SK-N-SH (cell line): ENCODE measurements around the gene FAM219A.

Experiments
- NFIC ChIP-seq: IDR thresholded peaks from 2 replicates; pipeline ENCODE4 v1.4.0; 2012; ENCODE audit warnings: borderline replicate concordance
- POLR2AphosphoS5 ChIP-seq: IDR thresholded peaks from 2 replicates; pipeline ENCODE4 v1.6.1; 2012; ENCODE audit warnings: low read depth, low read length
- TF ChIP-seq, protein P1 (sequence below): fragments of 200-600 bp; sonication (generic); IDR thresholded peaks from 2 replicates; pipeline ENCODE4 v1.6.1; 2017; ENCODE audit warnings: antibody characterized with exemption, mild to moderate bottlenecking, moderate library complexity
- TF ChIP-seq, protein P2 (sequence below): IDR thresholded peaks from 2 replicates; pipeline ENCODE4 v1.6.1; 2012; ENCODE audit warnings: mild to moderate bottlenecking, low read depth, low read length, moderate library complexity
- TF ChIP-seq, protein P3 (sequence below): IDR thresholded peaks from 2 replicates; pipeline ENCODE4; 2012
- TF ChIP-seq, protein P4 (sequence below): fragments of 150-350 bp; IDR thresholded peaks from 2 replicates; pipeline ENCODE4 v1.6.1; 2017; ENCODE audit warnings: antibody characterized with exemption, low read length, low read depth, borderline replicate concordance
- TF ChIP-seq, protein P5 (sequence below): IDR thresholded peaks from 2 replicates; pipeline ENCODE4 v1.4.0; 2012; ENCODE audit warnings: low read depth

DNA sequence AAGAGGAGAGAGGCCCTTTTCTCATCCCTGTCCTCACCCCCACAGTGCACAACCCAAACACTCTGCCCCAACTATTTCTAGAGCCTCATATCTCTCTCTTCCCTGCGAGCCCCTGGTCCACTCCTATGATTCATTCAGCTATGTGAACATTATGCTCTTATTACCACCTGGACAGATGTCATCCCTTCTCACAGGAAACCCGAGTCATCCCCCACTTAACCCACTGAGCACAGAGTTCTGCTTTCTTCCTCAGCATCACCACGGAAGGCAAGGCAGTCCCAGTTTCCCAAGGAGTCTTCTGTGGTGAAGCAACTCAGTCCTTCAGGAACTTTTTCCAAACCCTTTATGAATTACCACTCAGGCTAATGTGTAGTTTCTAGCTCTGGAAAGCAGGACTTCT, 1.6 kb upstream of the FAM219A start:
- TF ChIP-seq, protein P1, sequence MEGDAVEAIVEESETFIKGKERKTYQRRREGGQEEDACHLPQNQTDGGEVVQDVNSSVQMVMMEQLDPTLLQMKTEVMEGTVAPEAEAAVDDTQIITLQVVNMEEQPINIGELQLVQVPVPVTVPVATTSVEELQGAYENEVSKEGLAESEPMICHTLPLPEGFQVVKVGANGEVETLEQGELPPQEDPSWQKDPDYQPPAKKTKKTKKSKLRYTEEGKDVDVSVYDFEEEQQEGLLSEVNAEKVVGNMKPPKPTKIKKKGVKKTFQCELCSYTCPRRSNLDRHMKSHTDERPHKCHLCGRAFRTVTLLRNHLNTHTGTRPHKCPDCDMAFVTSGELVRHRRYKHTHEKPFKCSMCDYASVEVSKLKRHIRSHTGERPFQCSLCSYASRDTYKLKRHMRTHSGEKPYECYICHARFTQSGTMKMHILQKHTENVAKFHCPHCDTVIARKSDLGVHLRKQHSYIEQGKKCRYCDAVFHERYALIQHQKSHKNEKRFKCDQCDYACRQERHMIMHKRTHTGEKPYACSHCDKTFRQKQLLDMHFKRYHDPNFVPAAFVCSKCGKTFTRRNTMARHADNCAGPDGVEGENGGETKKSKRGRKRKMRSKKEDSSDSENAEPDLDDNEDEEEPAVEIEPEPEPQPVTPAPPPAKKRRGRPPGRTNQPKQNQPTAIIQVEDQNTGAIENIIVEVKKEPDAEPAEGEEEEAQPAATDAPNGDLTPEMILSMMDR = no peak
- TF ChIP-seq, protein P2, sequence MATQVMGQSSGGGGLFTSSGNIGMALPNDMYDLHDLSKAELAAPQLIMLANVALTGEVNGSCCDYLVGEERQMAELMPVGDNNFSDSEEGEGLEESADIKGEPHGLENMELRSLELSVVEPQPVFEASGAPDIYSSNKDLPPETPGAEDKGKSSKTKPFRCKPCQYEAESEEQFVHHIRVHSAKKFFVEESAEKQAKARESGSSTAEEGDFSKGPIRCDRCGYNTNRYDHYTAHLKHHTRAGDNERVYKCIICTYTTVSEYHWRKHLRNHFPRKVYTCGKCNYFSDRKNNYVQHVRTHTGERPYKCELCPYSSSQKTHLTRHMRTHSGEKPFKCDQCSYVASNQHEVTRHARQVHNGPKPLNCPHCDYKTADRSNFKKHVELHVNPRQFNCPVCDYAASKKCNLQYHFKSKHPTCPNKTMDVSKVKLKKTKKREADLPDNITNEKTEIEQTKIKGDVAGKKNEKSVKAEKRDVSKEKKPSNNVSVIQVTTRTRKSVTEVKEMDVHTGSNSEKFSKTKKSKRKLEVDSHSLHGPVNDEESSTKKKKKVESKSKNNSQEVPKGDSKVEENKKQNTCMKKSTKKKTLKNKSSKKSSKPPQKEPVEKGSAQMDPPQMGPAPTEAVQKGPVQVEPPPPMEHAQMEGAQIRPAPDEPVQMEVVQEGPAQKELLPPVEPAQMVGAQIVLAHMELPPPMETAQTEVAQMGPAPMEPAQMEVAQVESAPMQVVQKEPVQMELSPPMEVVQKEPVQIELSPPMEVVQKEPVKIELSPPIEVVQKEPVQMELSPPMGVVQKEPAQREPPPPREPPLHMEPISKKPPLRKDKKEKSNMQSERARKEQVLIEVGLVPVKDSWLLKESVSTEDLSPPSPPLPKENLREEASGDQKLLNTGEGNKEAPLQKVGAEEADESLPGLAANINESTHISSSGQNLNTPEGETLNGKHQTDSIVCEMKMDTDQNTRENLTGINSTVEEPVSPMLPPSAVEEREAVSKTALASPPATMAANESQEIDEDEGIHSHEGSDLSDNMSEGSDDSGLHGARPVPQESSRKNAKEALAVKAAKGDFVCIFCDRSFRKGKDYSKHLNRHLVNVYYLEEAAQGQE = no peak
- TF ChIP-seq, protein P3, sequence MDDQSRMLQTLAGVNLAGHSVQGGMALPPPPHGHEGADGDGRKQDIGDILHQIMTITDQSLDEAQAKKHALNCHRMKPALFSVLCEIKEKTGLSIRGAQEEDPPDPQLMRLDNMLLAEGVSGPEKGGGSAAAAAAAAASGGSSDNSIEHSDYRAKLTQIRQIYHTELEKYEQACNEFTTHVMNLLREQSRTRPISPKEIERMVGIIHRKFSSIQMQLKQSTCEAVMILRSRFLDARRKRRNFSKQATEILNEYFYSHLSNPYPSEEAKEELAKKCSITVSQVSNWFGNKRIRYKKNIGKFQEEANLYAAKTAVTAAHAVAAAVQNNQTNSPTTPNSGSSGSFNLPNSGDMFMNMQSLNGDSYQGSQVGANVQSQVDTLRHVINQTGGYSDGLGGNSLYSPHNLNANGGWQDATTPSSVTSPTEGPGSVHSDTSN = no peak
- TF ChIP-seq, protein P4, sequence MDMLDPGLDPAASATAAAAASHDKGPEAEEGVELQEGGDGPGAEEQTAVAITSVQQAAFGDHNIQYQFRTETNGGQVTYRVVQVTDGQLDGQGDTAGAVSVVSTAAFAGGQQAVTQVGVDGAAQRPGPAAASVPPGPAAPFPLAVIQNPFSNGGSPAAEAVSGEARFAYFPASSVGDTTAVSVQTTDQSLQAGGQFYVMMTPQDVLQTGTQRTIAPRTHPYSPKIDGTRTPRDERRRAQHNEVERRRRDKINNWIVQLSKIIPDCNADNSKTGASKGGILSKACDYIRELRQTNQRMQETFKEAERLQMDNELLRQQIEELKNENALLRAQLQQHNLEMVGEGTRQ = no peak
- TF ChIP-seq NFIC (no peak), POLR2AphosphoS5 (no peak)
- TF ChIP-seq, protein P5, sequence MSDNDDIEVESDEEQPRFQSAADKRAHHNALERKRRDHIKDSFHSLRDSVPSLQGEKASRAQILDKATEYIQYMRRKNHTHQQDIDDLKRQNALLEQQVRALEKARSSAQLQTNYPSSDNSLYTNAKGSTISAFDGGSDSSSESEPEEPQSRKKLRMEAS = no peak
